ENCODE data around the gene TMEM144. TPM values are rescaled to one million over a fixed set of nuclear protein-coding genes. Genes with fewer than 3 reads are reported as not detected.

The TMEM144 gene
- total RNA-seq, 1 donor from 2014 or later: 7.1 TPM

DNA sequence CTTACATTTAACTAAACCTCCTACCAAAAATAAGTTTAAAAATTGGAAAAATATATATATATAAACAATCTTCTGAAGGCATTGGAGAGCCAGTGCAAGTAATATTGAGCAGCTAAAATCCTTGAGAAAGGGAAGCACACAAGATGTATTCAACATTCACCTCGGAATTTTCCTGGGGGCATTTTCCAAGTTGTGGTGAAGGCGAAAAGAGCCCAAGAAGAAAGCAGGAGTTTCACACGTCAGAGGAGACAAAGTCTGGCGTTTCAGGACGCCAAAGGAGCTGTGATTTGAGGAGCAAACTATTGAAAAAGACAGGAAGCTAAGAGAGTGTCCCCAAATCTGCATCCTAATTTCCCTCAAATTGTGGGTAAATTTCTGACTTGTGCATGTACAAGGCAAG is 28.4 kb upstream of the TMEM144 start:
- Mint-ChIP-seq H3K27ac (no peak overlapping the region), H3K36me3 (no peaks in the 10 kb centered on the region), H3K27me3 (no peaks in the 10 kb centered on the region), H3K4me1 (ENCODE audit: unreplicated experiment) (peaks cover under 1% of the 10 kb centered on the region), H3K9me3 (no peaks in the 10 kb centered on the region), H3K4me3 (no peak overlapping the region)
- DNase-seq (ENCODE audit: extremely low spot score, unreplicated experiment): no peak
- TF ChIP-seq, protein P1, sequence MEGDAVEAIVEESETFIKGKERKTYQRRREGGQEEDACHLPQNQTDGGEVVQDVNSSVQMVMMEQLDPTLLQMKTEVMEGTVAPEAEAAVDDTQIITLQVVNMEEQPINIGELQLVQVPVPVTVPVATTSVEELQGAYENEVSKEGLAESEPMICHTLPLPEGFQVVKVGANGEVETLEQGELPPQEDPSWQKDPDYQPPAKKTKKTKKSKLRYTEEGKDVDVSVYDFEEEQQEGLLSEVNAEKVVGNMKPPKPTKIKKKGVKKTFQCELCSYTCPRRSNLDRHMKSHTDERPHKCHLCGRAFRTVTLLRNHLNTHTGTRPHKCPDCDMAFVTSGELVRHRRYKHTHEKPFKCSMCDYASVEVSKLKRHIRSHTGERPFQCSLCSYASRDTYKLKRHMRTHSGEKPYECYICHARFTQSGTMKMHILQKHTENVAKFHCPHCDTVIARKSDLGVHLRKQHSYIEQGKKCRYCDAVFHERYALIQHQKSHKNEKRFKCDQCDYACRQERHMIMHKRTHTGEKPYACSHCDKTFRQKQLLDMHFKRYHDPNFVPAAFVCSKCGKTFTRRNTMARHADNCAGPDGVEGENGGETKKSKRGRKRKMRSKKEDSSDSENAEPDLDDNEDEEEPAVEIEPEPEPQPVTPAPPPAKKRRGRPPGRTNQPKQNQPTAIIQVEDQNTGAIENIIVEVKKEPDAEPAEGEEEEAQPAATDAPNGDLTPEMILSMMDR (conservative IDR thresholded peaks at IDR 0.05): no peak

DNA sequence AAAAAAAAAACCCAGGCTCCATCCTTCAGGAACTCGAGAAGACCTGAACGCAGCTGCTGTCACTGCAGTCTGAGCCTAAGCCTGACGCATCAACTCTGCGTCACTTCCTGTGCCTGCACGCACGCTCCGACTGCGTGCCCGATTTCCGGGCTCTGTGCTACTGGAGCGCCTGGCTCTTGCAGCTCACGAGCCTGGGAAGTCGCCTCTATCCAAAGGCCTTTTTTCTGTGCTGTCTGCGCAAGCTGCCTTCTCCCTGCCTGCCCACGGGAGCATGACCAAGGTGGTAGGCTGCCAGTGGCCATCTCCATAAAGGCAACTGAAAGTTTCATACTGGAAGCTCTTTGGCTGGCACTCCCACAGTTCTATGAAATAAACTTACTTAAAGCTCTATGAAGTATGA is 27.6 kb upstream of the TMEM144 start:
- Mint-ChIP-seq H3K27ac (no peak overlapping the region), H3K27me3 (no peaks in the 10 kb centered on the region), H3K9me3 (no peaks in the 10 kb centered on the region), H3K4me3 (no peak overlapping the region), H3K4me1 (ENCODE audit: unreplicated experiment) (no peaks in the 10 kb centered on the region), H3K36me3 (no peaks in the 10 kb centered on the region)
- TF ChIP-seq, protein P1 (conservative IDR thresholded peaks at IDR 0.05): no peak
- no peak for DNase-seq (ENCODE audit: extremely low spot score, unreplicated experiment)

DNA sequence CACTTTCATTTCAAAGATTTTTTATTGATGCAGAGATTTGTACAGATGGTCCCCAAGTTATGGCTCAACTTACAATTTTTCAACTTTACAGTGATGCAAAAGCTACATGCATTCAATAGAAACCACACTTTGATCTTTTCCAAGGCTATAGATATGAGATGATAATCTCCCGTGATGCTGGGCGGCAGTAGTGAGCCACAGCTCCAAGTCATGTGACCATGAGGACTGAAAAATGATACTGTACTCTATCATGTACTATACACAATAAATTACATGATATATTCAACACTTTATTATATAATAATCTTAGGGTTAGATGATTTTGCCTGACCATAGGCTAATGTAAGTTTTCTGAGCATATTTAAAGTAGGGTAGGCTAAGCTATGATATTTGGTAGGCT is 23.5 kb upstream of the TMEM144 start:
- H3K36me3 Mint-ChIP-seq: peaks cover 3% of the 10 kb centered on the region
- no peaks in the 10 kb centered on the region for H3K27me3 Mint-ChIP-seq
- H3K4me1 Mint-ChIP-seq (ENCODE audit: unreplicated experiment): no peaks in the 10 kb centered on the region
- H3K27ac Mint-ChIP-seq: no peak overlapping the region
- DNase-seq (ENCODE audit: extremely low spot score, unreplicated experiment): no peak
- H3K4me3 Mint-ChIP-seq: no peak overlapping the region
- no peaks in the 10 kb centered on the region for H3K9me3 Mint-ChIP-seq
- TF ChIP-seq, protein P1 (conservative IDR thresholded peaks at IDR 0.05): no peak

DNA sequence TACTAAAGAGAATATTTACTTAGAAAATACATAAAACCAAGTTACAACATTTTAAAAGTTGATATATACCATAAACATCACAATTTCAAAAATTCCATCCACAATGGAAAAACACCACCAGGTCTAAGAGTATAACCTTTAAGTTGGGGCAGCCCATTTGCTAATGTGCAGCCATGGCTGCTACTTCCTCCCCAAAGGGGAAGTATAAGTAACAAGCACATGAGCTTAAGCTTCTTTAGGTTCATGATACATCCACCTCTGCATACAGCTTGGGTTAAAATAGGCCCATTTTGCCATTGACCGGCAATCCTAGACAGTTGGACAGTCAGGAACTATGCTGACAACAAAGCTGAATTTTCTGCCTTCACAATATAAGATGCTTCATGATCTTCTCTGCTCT is 20.9 kb upstream of the TMEM144 start:
- TF ChIP-seq, protein P1 (conservative IDR thresholded peaks at IDR 0.05): no peak
- Mint-ChIP-seq H3K9me3 (peaks cover 4% of the 10 kb centered on the region), H3K27ac (no peak overlapping the region), H3K4me1 (ENCODE audit: unreplicated experiment) (peaks cover 3% of the 10 kb centered on the region), H3K36me3 (peaks cover 3% of the 10 kb centered on the region), H3K4me3 (no peak overlapping the region), H3K27me3 (peaks cover 3% of the 10 kb centered on the region)
- no peak for DNase-seq (ENCODE audit: extremely low spot score, unreplicated experiment)

DNA sequence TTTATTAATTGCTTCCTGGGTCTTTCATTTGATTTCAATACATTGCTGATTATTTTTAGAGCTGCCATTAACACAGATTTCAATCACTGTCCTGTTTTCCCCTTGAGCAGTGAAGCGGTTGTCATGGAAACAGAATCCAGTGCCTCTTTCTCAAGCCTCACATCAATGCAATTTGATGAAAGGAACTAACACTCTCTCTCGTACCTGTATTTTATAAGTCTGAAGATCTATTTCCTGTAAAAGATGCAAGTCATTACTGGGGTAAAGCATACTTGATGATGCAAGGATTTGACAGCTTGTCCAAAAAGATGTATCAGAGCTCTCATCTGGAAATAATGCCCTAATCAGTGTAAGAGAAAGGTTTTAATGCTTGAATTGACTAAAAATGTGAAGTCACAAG is 19.6 kb upstream of the TMEM144 start:
- H3K27me3 Mint-ChIP-seq: peaks cover 3% of the 10 kb centered on the region
- peaks cover 3% of the 10 kb centered on the region for H3K4me1 Mint-ChIP-seq (ENCODE audit: unreplicated experiment)
- no peak for DNase-seq (ENCODE audit: extremely low spot score, unreplicated experiment)
- TF ChIP-seq, protein P1 (conservative IDR thresholded peaks at IDR 0.05): no peak
- peaks cover 4% of the 10 kb centered on the region for H3K9me3 Mint-ChIP-seq
- H3K4me3 Mint-ChIP-seq: no peak overlapping the region
- H3K36me3 Mint-ChIP-seq: peaks cover 3% of the 10 kb centered on the region
- H3K27ac Mint-ChIP-seq: no peak overlapping the region
